Stimulated activated CD8-positive, alpha-beta memory T cell treated with anti-CD3 and anti-CD28 coated beads, Interleukin-12 subunit alpha, Interleukin-12 subunit beta, amount 100 ng/mL, for 24 hours (primary cell): ENCODE data around the gene DYRK1A.

ENCODE experiments used
- DNase-seq: peaks from one replicate; pipeline ENCODE4 v3.0.0-alpha.2; 2020; ENCODE audit errors: extremely low read depth

The DYRK1A gene

DNA sequence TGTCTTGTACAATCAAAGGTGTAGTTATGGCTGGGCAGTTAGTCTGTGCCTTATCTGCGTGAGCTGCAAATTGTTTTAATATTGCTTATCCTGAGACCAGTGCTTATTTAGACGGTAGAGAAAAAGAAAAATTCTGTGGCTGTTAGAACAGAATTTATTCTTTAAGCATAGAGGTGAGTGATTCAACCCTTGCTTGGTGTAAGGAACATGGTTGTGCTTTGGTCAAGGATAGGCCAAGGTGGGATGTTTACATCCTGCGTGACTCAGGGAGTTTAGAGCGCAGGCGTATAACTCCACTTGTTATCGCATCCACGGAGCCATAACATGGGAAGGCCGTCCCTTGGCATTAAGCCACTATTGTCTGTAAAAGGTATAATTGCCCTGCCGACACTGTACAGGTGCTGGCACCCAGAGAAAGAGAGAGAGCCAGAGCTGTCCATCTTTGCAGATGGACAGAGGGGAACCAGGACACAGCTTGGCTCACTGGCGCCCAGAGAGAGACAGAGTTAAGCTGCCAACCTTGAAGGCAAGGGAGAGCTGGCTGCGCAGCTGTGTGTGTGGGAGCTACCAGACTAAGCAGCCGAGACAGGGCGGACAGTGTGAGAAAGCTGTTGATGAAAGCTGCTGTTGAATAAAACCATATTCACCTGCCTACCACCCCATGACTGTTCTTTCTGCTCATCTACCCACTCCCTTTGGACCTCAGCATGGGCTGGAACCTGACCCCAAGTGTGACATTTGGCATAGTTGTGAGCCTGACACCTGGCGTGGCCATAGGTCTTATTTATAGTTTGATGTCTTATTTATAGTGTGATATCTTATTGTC lies 200.4 kb downstream of the DYRK1A start:
- no peak for DNase-seq

DNA sequence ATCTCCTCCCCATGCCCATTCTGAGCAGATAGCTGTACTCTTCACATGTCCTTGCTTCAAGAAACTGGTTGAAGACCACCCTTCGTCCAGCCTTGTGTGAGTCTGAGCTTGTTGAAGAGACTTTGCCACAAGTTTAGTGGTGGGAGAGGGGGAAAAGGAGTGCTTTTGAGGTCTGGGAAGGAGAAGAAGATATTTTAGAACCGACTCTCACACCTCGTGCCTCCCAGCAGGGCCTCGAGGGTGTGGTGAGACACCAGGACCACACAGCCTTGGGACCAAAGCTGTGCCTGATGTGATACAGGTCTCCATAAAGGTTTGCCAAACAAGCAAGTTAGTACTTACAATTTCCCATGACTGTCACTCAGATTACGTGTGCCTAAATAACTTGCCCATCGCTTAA lies 201.8 kb downstream of the DYRK1A start:
- no peak for DNase-seq

DNA sequence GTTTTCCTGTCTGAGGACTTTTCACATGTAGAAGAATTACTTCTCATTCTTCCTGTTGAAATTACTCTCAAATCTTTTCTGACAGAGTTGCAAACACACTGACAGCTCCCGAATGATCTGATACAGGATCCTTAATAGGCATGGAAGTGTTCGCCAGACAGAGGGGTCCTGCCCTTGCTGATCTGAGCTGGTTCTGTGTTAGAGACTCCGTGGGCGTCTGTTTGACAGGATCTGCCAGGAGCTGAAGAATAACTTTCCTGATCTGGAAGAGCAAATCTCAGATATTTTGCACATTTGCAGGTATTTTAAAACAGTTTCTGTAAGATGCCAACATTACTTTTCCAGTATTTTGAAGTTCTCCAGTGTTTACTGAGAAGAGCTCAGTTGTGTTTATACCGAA lies 202.3 kb downstream of the DYRK1A start:
- no peak for DNase-seq

DNA sequence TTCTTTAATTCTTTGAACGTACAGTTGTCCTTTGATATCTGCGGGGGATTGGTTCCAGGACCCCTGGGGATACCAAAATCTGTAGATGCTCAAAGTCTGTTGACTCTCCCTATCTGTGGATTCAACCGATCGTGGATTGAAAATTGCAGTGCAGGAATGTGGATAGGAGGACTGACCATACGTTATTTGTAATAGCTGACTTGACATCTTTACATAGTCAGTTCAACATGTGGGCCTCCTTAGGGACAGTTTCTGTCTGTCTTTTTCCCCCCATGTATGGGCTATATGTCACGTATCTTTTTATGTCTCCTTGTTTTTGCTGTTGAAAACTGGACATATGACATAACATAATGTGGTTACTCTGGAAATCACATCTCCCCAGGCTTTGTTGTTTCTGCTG lies 204.9 kb downstream of the DYRK1A start:
- no peak for DNase-seq

DNA sequence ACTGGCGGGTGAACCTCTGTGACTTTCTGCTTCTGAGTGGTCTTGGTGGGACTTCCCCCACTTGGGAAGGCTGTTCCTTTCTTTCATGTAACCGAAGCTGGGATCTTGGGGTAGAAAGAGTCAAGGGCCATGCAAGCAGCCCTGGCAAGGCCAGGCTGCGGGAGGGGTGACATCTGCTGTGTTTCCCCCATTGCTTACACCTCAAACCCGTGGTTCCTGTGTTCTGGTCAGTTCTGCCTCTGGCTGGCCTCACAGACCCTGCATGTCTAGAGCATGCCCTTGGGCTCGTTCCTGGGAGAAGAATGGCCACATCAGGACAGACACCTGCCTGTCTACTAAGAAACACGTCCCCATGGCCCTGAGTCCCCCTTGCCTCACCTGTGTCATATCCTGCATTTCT lies 207.7 kb downstream of the DYRK1A start:
- DNase-seq = no peak

DNA sequence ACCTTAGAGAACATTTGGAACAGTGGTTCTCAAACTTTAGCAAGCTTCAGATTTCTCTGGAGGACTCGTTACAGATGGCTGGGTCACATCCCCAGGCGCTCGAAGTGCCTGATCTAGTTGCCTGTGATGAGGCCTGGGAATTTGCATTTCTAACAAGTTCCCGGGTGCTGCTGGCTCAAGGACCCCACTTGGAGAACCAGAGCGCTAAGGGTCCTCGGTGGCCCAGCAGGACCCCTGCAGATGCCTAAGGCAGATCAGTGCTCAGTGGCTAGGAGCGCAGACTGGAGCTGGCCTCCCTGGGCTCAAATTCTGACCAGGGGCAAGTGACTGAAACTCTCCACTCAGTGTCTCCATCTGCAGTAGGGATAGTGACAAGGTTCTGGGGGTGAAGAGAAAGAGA lies 208.2 kb downstream of the DYRK1A start:
- no peak for DNase-seq

DNA sequence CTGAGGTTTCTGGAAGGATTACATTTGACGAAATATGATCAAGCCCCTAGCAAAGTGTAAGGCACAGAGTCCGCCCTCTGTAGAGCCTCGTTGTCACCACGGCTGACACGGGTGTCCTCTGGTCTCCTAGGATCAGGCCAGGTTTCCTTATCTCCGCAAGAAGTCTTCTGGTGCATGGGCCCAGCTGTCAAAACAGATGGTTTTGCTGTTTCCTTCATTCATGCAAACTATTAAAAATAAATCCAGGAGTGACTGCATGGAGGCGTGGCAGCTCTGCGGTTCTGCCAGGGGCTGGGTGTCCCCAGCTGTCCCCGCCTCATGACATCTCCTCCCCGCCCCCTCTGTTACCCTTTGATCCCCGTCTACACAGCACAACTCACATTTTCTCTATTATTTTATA lies 209.0 kb downstream of the DYRK1A start:
- DNase-seq = no peak
